HG03460 (cell line): ENCODE data around the gene RAB3GAP1.

Experiments
- ATAC-seq: cut with Tn5 transposase; IDR thresholded peaks from one replicate; pipeline ENCODE4 v1.9.1; 2021; ENCODE audit not compliant: unreplicated experiment

RAB3GAP1 gene

GRCh38 chr2:135208016-135208415, 155.9 kb downstream of the RAB3GAP1 start:
- ATAC-seq: no peak

DNA sequence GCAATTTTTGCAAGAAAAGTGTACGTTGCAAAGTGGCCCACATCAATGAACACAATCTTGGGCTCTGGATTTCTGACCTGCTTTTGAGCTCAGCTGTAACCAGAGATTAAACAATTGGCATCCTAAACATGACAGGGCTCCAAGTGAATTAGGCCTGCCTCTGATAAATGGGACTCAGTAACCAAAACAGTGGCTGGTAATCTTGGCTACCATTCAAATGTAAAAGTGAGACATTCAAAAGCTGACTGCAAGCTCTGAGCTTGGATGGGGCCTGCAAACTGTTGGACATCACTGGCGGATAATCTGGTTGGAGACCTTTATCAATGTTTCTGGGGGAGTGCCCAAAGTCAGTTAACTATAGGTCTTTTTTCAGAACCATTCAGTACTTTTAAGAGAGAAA, 160.7 kb downstream of the RAB3GAP1 start:
- ATAC-seq: no peak

- ATAC-seq: no peak
Observed at GRCh38 chr2:135218426-135218825, 166.3 kb downstream of the RAB3GAP1 start.

DNA sequence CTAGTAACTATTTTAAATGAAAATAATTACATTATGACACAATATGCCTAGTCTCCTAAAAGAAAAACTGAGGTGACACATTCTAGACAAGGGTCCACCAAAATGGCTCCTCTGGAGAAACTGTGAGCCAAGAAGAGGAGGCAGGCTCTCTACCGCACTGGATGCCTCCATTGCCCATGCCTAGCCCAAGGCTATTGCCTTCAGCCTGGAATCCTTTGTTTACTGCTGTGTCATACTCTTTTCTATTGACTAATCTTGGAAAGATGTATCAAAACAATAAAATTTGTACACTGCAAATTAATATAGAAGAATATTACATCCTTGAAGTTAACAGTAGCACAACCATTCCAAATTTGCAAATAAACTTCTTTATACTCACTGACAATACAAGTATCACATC, 167.1 kb downstream of the RAB3GAP1 start:
- ATAC-seq: no peak
